CD4-positive, alpha-beta T cell treated with Interferon alpha-2 for 1 hour (primary cell): ENCODE results near the gene TPX2.

Experiments used
- DNase-seq, 2 donors: peaks; one replicate each; pipeline ENCODE4 v3.0.0-alpha.2; 2020 to 2022

TPX2 gene

GRCh38 chr20:31835554-31835953 lies 96.5 kb downstream of the TPX2 start:
- no peak for DNase-seq

- peak; percentile 32 to 58 for DNase-seq
Observed at GRCh38 chr20:31835977-31836852, 97.1 kb downstream of the TPX2 start.

GRCh38 chr20:31836853-31837608 lies 97.9 kb downstream of the TPX2 start:
- DNase-seq, result no peak

GRCh38 chr20:31837896-31838397 lies 98.9 kb downstream of the TPX2 start:
- DNase-seq, result no peak

- DNase-seq, result no peak
Observed at GRCh38 chr20:31838646-31839292, 99.7 kb downstream of the TPX2 start.

- no peak for DNase-seq
Observed at GRCh38 chr20:31839782-31840487, 100.8 kb downstream of the TPX2 start.

GRCh38 chr20:31840906-31841816 lies 102.1 kb downstream of the TPX2 start:
- no peak for DNase-seq

GRCh38 chr20:31841928-31842327 lies 102.8 kb downstream of the TPX2 start:
- DNase-seq, result no peak

GRCh38 chr20:31842471-31843157 lies 103.5 kb downstream of the TPX2 start:
- no peak for DNase-seq

- no peak for DNase-seq
Observed at GRCh38 chr20:31843288-31843687, 104.2 kb downstream of the TPX2 start.

GRCh38 chr20:31843881-31844280 lies 104.8 kb downstream of the TPX2 start:
- no peak for DNase-seq

- DNase-seq, result no peak
Observed at GRCh38 chr20:31844737-31845299, 105.7 kb downstream of the TPX2 start.

- no peak for DNase-seq
Observed at GRCh38 chr20:31845300-31845863, 106.3 kb downstream of the TPX2 start, which contains the start of gene FOXS1. TSS of gene FOXS1 (minus strand) at chr20:31845604. CDS start at chr20:31845542, 62 bp downstream.

GRCh38 chr20:31846793-31847138 lies 107.7 kb downstream of the TPX2 start:
- DNase-seq, result no peak

GRCh38 chr20:31848088-31848999 lies 109.3 kb downstream of the TPX2 start:
- DNase-seq, result no peak

- no peak for DNase-seq
Observed at GRCh38 chr20:31849306-31849930, 110.3 kb downstream of the TPX2 start.
